ENCODE results near the gene TRPM4.

The TRPM4 gene

DNA sequence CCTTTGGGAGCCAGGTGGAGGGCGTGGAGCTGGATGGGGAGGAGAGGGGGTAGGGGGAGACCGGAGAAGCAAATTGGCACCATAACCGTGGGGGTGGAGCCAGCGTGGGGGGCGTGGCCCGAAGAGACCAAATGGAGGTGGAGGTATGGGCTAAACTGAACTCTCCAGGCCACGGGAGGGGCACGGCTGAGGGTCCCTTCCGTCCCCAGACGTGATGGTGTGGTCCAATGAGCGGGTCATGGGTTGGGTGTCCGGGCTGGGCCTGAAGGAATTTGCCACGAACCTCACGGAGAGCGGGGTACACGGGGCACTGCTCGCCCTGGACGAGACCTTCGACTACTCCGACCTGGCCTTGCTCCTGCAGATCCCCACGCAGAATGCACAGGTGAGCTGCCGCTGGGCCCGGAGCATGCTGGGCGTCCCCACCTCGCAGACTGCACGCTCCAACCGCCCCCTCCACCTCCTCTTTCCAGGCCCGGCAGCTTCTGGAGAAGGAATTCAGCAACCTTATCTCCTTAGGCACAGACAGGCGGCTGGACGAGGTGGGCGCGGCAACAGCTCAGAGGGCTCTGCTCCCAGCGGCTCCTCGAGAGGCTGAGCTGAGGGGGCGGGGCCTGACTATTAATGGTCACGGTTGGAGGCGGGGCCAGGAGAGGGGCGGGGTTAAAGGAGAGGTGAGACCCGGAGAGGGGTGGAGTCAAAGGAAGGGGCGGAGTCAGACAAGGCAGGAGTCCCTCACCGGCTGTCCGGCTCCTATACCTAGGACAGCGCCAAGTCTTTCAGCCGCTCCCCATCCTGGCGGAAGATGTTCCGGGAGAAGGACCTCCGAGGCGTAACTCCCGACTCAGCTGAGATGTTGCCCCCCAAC is 8.6 kb upstream of the TRPM4 start (continued):
- TF ChIP-seq PATZ1 (tag by site-specific recombination; IDR thresholded peaks at IDR 0.05) (peak; percentile 47; the same call in 1 of the 2 replicates), REST (tag by site-specific recombination; IDR thresholded peaks at IDR 0.05) (peak; percentile 97), ZEB2 (tag by site-specific recombination; IDR thresholded peaks at IDR 0.05) (0 out of 2 replicates have a peak, but pooled peaks have one; percentile 12), ZBTB48 (tag by site-specific recombination; IDR thresholded peaks at IDR 0.05) (peak; percentile 52; the same call in 1 of the 2 replicates), ZNF214 (tag by site-specific recombination; IDR thresholded peaks at IDR 0.05; ENCODE audit: borderline replicate concordance) (no peak), KLF16 (tag by site-specific recombination; IDR thresholded peaks at IDR 0.05) (peak; percentile 65), ZNF610 (tag by site-specific recombination; IDR thresholded peaks at IDR 0.05; ENCODE audit: borderline replicate concordance) (peak; percentile 96; the same call in 1 of the 2 replicates), ZBTB11 (tag by site-specific recombination; conservative IDR thresholded peaks at IDR 0.05; ENCODE audit: low read depth) (peak; percentile 87), ZNF335 (tag by site-specific recombination; conservative IDR thresholded peaks at IDR 0.05) (peak; percentile 93), KLF9 (tag by site-specific recombination; IDR thresholded peaks at IDR 0.05; ENCODE audit: low read depth) (peak; percentile 84), ZBTB8A (tag by site-specific recombination; IDR thresholded peaks at IDR 0.05) (peak; percentile 79), ZNF391 (tag by site-specific recombination; IDR thresholded peaks at IDR 0.05; ENCODE audit: borderline replicate concordance, low read depth) (peak; percentile 29; the same call in 1 of the 2 replicates), GLI4 (tag by site-specific recombination; IDR thresholded peaks at IDR 0.05) (0 out of 2 replicates have a peak, but pooled peaks have one; percentile 40), ZNF544 (tag by site-specific recombination; IDR thresholded peaks at IDR 0.05) (no peak), KLF17 (tag by site-specific recombination; IDR thresholded peaks at IDR 0.05) (0 out of 2 replicates have a peak, but pooled peaks have one; percentile 38), KLF8 (tag by site-specific recombination; IDR thresholded peaks at IDR 0.05) (peak; percentile 79; the same call in 1 of the 2 replicates), ZNF423 (tag by site-specific recombination; IDR thresholded peaks at IDR 0.05) (0 out of 2 replicates have a peak, but pooled peaks have one; percentile 25)
- TF ChIP-seq, protein P1, sequence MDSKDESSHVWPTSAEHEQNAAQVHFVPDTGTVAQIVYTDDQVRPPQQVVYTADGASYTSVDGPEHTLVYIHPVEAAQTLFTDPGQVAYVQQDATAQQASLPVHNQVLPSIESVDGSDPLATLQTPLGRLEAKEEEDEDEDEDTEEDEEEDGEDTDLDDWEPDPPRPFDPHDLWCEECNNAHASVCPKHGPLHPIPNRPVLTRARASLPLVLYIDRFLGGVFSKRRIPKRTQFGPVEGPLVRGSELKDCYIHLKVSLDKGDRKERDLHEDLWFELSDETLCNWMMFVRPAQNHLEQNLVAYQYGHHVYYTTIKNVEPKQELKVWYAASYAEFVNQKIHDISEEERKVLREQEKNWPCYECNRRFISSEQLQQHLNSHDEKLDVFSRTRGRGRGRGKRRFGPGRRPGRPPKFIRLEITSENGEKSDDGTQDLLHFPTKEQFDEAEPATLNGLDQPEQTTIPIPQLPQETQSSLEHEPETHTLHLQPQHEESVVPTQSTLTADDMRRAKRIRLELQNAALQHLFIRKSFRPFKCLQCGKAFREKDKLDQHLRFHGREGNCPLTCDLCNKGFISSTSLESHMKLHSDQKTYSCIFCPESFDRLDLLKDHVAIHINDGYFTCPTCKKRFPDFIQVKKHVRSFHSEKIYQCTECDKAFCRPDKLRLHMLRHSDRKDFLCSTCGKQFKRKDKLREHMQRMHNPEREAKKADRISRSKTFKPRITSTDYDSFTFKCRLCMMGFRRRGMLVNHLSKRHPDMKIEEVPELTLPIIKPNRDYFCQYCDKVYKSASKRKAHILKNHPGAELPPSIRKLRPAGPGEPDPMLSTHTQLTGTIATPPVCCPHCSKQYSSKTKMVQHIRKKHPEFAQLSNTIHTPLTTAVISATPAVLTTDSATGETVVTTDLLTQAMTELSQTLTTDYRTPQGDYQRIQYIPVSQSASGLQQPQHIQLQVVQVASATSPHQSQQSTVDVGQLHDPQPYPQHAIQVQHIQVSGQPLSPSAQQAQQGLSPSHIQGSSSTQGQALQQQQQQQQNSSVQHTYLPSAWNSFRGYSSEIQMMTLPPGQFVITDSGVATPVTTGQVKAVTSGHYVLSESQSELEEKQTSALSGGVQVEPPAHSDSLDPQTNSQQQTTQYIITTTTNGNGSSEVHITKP (tag by site-specific recombination; IDR thresholded peaks at IDR 0.05) = peak; percentile 99
- TF ChIP-seq, protein P2, sequence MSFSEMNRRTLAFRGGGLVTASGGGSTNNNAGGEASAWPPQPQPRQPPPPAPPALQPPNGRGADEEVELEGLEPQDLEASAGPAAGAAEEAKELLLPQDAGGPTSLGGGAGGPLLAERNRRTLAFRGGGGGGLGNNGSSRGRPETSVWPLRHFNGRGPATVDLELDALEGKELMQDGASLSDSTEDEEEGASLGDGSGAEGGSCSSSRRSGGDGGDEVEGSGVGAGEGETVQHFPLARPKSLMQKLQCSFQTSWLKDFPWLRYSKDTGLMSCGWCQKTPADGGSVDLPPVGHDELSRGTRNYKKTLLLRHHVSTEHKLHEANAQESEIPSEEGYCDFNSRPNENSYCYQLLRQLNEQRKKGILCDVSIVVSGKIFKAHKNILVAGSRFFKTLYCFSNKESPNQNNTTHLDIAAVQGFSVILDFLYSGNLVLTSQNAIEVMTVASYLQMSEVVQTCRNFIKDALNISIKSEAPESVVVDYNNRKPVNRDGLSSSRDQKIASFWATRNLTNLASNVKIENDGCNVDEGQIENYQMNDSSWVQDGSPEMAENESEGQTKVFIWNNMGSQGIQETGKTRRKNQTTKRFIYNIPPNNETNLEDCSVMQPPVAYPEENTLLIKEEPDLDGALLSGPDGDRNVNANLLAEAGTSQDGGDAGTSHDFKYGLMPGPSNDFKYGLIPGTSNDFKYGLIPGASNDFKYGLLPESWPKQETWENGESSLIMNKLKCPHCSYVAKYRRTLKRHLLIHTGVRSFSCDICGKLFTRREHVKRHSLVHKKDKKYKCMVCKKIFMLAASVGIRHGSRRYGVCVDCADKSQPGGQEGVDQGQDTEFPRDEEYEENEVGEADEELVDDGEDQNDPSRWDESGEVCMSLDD (tag by site-specific recombination; IDR thresholded peaks at IDR 0.05) = 0 out of 2 replicates have a peak, but pooled peaks have one; percentile 29

All from HEK293 (cell line).